Hepatocyte (in vitro differentiated cells): ENCODE measurements around the gene MTERF4.

Experiments
- CTCF ChIP-seq: fragments of 200-600 bp; sonication (generic); IDR thresholded peaks from 2 replicates; pipeline ENCODE4 v1.5.1; 2016; ENCODE audit warnings: antibody characterized with exemption, mild to moderate bottlenecking; ENCODE audit not compliant: poor library complexity
- EZH2 ChIP-seq: fragments of 200-600 bp; sonication (generic); IDR thresholded peaks from 2 replicates; pipeline ENCODE4 v1.6.1; 2016; ENCODE audit warnings: antibody characterized with exemption, mild to moderate bottlenecking, borderline replicate concordance

GRCh38 chr2:241095594-241096290 is 6.3 kb downstream of the MTERF4 start:
- no peak for TF ChIP-seq CTCF
- no peak for TF ChIP-seq EZH2
